ENCODE data around the gene MPPE1.
"Not testable (repeated sequence)": the region's sequence is repeated elsewhere in the genome, so short reads cannot be mapped to it uniquely, and the experiment has no call there.

Gene MPPE1

GRCh38 chr18:11925800-11926481, 17.8 kb upstream of the MPPE1 start:
- no peak for DNase-seq

GRCh38 chr18:11923450-11923849, 15.3 kb upstream of the MPPE1 start:
- DNase-seq: no peak

- not testable (repeated sequence) for DNase-seq
These were observed 11.4 kb upstream of the MPPE1 start for GRCh38 chr18:11919522-11919921.

- DNase-seq: not testable (repeated sequence)
These were observed 8.8 kb upstream of the MPPE1 start for GRCh38 chr18:11916880-11917279.

- no peak for DNase-seq
These were observed 1.5 kb upstream of the MPPE1 start for GRCh38 chr18:11909591-11910026.

- DNase-seq: no peak
These were observed 941 bp upstream of the MPPE1 start for GRCh38 chr18:11909061-11909455.

- DNase-seq: no peak
These were observed 917 bp downstream of the MPPE1 start for GRCh38 chr18:11906926-11907874.

- no peak for DNase-seq
These were observed 1.9 kb downstream of the MPPE1 start for GRCh38 chr18:11906176-11906575.

- no peak for DNase-seq
These were observed 2.5 kb downstream of the MPPE1 start for GRCh38 chr18:11905613-11906012.

GRCh38 chr18:11902522-11903292, 5.4 kb downstream of the MPPE1 start:
- DNase-seq: no peak

GRCh38 chr18:11901826-11902438, 6.2 kb downstream of the MPPE1 start:
- no peak for DNase-seq

- no peak for DNase-seq
These were observed 9.1 kb downstream of the MPPE1 start for GRCh38 chr18:11899063-11899462.

- no peak for DNase-seq
These were observed 10.3 kb downstream of the MPPE1 start for GRCh38 chr18:11897781-11898180.

- DNase-seq: not testable (repeated sequence)
These were observed 15.7 kb downstream of the MPPE1 start for GRCh38 chr18:11892438-11892837.

GRCh38 chr18:11891737-11892136, 16.4 kb downstream of the MPPE1 start:
- no peak for DNase-seq

GRCh38 chr18:11889284-11889683, 18.8 kb downstream of the MPPE1 start:
- no peak for DNase-seq

GRCh38 chr18:11888726-11889125, 19.4 kb downstream of the MPPE1 start:
- no peak for DNase-seq

- DNase-seq: no peak
These were observed 20.6 kb downstream of the MPPE1 start for GRCh38 chr18:11887328-11888128.

- no peak for DNase-seq
These were observed 21.5 kb downstream of the MPPE1 start for GRCh38 chr18:11886577-11887110.

GRCh38 chr18:11885278-11885947, 22.7 kb downstream of the MPPE1 start:
- DNase-seq: no peak

All from NCI-H2107 (cell line).